Peyer's patch (tissue), 4 donors: ENCODE measurements around the gene ZC3HAV1L.

Experiments used
- CTCF ChIP-seq, 6 experiments: fragments of 450-650 bp in 4 of 6; fragments of 200-600 bp in 2 of 6; sonication (generic) in 1 of 6; IDR thresholded peaks; one replicate each; pipeline ENCODE4 v1.5.1; 2017 to 2019; ENCODE audit warnings: antibody characterized with exemption in 6 of 6, mild to moderate bottlenecking in 3 of 6, moderate library complexity in 1 of 6
- POLR2A ChIP-seq, 2 donors: fragments of 450-650 bp; IDR thresholded peaks; one replicate each; pipeline ENCODE4 v1.5.1; 2017; ENCODE audit warnings: antibody characterized with exemption in 2 of 2, mild to moderate bottlenecking in 2 of 2, moderate library complexity in 2 of 2

GRCh38 chr7:139011373-139011772 lies 24.5 kb downstream of the ZC3HAV1L start:
- TF ChIP-seq CTCF (IDR thresholded peaks at IDR 0.05) (no peak), POLR2A (IDR thresholded peaks at IDR 0.05) (no peak)
